HepG2 (cell line): ENCODE results near the gene PSD4. TPM values are rescaled to one million over a fixed set of nuclear protein-coding genes. Genes with fewer than 3 reads are reported as not detected.

Source experiments
- CREB1 ChIP-seq, 2 experiments: fragments of 450-650 bp in 1 of 2; IDR thresholded peaks; 2 replicates each; pipeline ENCODE4 v1.6.1; 2016 to 2017; ENCODE audit warnings: control low read depth in 1 of 2, mild to moderate bottlenecking in 1 of 2, missing compliant biosample characterization in 1 of 2, missing genetic modification characterization in 1 of 2
- FUBP1 ChIP-seq: sonication (generic); formaldehyde crosslinking; IDR thresholded peaks from 2 replicates; pipeline ENCODE4 v1.5.1; 2020; ENCODE audit warnings: missing genetic modification reagents, mild to moderate bottlenecking, borderline replicate concordance
- MIER3 ChIP-seq: IDR thresholded peaks from 2 replicates; pipeline ENCODE4 v1.6.1; 2016; ENCODE audit warnings: missing compliant biosample characterization, borderline replicate concordance
- PLRG1 ChIP-seq: fragments of 450-650 bp; conservative IDR thresholded peaks from 2 replicates; pipeline ENCODE4 v1.6.1; 2016
- TGIF2 ChIP-seq: IDR thresholded peaks from 2 replicates; pipeline ENCODE4 v1.6.1; 2016; ENCODE audit warnings: control low read depth, missing compliant biosample characterization
- ZBTB2 ChIP-seq: sonication (generic); formaldehyde crosslinking; IDR thresholded peaks from 2 replicates; pipeline ENCODE4 v1.8.0; 2022; ENCODE audit warnings: low read depth, missing genetic modification reagents
- ZNF615 ChIP-seq: sonication (generic); formaldehyde crosslinking; IDR thresholded peaks from 2 replicates; pipeline ENCODE4 v1.5.0; 2020; ENCODE audit warnings: mild to moderate bottlenecking, missing genetic modification reagents, borderline replicate concordance
- ZSCAN21 ChIP-seq: sonication (generic); formaldehyde crosslinking; IDR thresholded peaks from 2 replicates; pipeline ENCODE4 v1.8.0; 2022; ENCODE audit warnings: mild to moderate bottlenecking, missing genetic modification reagents, moderate library complexity, borderline replicate concordance
- polyA plus RNA-seq, 8 experiments: library from polyadenylated mRNA; depleted of rRNA in 3 of 8; stranded (reverse) in 7 of 8; unstranded in 1 of 8; fragments of >200 nt; fragmentation: Illumina TruSeq in 4 of 8; extraction: Trizol in 4 of 8; gene quantifications; 2 replicates each; pipeline versions ENCODE4 v1.2.1 to v1.2.3, GENCODE V29; 2011 to 2016; ENCODE audit warnings: low read depth in 4 of 8, missing spikeins in 1 of 8, mixed read lengths in 1 of 8; ENCODE audit not compliant: insufficient read depth in 1 of 8
- total RNA-seq, 5 experiments: library from RNA; depleted of rRNA; stranded (reverse); fragments of >200 nt; fragmentation: Illumina TruSeq; extraction: Trizol; gene quantifications; 2 replicates each; pipeline ENCODE4 v1.2.3, GENCODE V29; 2016; ENCODE audit warnings: low read depth in 1 of 5
- TF ChIP-seq, protein P1 (sequence below): IDR thresholded peaks from 2 replicates; pipeline ENCODE4 v1.6.1; 2012; ENCODE audit warnings: low read length, improper control_type of control experiment
- TF ChIP-seq, protein P2 (sequence below): sonication (generic); formaldehyde crosslinking; IDR thresholded peaks from 2 replicates; pipeline ENCODE4 v1.4.0; 2020; ENCODE audit warnings: missing genetic modification reagents
- TF ChIP-seq, protein P3 (sequence below): sonication (generic); formaldehyde crosslinking; IDR thresholded peaks from 2 replicates; pipeline ENCODE4; 2020; ENCODE audit warnings: missing genetic modification reagents, mild to moderate bottlenecking, borderline replicate concordance

The PSD4 gene
- total and polyA plus RNA-seq, 2 of the 13 experiments (the other 11 are each of a cell fraction or from before 2014, with no cell fraction given): 5.8 to 9.4 TPM

DNA sequence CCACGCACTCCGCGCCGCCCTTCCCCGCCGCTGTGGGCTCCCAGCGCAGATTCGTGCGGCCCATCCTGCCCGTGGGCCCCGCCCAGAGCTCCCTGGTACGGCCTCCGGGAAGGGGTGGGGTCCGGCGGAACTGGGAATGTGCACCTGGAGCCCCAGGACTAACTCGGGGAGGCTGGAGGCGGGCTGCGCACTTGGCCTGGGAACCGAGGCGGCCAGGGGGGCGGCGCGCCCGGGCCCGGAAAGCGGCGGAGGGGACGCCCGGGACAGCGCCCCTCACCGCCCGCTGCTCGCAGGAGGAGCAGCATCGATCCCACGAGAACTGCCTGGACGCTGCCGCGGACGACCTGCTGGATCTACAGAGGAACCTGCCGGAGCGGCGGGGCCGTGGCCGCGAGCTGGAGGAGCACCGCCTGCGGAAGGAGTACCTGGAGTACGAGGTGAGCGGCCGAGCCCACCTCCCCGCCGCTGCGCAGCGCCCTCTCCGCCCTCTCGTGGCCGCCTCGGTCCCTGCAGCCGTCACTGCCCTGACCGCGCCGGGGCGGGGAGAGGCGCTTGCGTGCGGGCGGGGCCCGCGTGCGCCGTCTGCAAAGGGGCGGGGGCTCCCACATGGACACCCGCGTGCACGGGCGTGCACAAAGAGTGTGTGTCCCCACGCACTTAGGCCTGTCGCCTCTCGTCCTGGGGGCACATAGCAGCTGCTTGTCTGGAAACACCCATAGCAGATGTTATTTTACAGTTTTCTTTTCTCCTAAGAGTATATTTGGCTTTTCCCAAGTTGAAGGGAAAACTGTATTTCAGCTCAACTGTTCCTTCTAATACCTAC, 25.2 kb downstream of the PSD4 start (continued):
- TF ChIP-seq MIER3 (no peak), ZSCAN21 (peak; percentile 95), ZNF615 (CRISPR knock-in tag) (peak; percentile 68; the same call in 1 of the 2 replicates), ZBTB2 (CRISPR knock-in tag) (peak; percentile 23), CREB1 (IDR thresholded peaks at IDR 0.05) (peak; percentile 34; the same call in 1 of the 2 replicates), CREB1 (CRISPR knock-in tag; IDR thresholded peaks at IDR 0.05) (no peak), PLRG1 (no peak), FUBP1 (CRISPR knock-in tag) (no peak), TGIF2 (peak; percentile 74)
- TF ChIP-seq, protein P1, sequence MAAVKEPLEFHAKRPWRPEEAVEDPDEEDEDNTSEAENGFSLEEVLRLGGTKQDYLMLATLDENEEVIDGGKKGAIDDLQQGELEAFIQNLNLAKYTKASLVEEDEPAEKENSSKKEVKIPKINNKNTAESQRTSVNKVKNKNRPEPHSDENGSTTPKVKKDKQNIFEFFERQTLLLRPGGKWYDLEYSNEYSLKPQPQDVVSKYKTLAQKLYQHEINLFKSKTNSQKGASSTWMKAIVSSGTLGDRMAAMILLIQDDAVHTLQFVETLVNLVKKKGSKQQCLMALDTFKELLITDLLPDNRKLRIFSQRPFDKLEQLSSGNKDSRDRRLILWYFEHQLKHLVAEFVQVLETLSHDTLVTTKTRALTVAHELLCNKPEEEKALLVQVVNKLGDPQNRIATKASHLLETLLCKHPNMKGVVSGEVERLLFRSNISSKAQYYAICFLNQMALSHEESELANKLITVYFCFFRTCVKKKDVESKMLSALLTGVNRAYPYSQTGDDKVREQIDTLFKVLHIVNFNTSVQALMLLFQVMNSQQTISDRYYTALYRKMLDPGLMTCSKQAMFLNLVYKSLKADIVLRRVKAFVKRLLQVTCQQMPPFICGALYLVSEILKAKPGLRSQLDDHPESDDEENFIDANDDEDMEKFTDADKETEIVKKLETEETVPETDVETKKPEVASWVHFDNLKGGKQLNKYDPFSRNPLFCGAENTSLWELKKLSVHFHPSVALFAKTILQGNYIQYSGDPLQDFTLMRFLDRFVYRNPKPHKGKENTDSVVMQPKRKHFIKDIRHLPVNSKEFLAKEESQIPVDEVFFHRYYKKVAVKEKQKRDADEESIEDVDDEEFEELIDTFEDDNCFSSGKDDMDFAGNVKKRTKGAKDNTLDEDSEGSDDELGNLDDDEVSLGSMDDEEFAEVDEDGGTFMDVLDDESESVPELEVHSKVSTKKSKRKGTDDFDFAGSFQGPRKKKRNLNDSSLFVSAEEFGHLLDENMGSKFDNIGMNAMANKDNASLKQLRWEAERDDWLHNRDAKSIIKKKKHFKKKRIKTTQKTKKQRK: no peak
- TF ChIP-seq, protein P2, sequence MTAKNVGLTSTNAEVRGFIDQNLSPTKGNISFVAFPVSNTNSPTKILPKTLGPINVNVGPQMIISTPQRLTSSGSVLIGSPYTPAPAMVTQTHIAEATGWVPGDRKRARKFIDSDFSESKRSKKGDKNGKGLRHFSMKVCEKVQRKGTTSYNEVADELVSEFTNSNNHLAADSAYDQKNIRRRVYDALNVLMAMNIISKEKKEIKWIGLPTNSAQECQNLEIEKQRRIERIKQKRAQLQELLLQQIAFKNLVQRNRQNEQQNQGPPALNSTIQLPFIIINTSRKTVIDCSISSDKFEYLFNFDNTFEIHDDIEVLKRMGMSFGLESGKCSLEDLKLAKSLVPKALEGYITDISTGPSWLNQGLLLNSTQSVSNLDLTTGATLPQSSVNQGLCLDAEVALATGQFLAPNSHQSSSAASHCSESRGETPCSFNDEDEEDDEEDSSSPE (CRISPR knock-in tag): peak; percentile 81
- TF ChIP-seq, protein P3, sequence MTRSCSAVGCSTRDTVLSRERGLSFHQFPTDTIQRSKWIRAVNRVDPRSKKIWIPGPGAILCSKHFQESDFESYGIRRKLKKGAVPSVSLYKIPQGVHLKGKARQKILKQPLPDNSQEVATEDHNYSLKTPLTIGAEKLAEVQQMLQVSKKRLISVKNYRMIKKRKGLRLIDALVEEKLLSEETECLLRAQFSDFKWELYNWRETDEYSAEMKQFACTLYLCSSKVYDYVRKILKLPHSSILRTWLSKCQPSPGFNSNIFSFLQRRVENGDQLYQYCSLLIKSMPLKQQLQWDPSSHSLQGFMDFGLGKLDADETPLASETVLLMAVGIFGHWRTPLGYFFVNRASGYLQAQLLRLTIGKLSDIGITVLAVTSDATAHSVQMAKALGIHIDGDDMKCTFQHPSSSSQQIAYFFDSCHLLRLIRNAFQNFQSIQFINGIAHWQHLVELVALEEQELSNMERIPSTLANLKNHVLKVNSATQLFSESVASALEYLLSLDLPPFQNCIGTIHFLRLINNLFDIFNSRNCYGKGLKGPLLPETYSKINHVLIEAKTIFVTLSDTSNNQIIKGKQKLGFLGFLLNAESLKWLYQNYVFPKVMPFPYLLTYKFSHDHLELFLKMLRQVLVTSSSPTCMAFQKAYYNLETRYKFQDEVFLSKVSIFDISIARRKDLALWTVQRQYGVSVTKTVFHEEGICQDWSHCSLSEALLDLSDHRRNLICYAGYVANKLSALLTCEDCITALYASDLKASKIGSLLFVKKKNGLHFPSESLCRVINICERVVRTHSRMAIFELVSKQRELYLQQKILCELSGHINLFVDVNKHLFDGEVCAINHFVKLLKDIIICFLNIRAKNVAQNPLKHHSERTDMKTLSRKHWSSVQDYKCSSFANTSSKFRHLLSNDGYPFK (CRISPR knock-in tag): no peak
